ENCODE data around the gene PSMA2. TPM values are rescaled to one million over a fixed set of nuclear protein-coding genes. Genes with fewer than 3 reads are reported as not detected.

The PSMA2 gene
- total and polyA plus RNA-seq, 4 donors = 24.8 to 221 (median 73.8) TPM

DNA sequence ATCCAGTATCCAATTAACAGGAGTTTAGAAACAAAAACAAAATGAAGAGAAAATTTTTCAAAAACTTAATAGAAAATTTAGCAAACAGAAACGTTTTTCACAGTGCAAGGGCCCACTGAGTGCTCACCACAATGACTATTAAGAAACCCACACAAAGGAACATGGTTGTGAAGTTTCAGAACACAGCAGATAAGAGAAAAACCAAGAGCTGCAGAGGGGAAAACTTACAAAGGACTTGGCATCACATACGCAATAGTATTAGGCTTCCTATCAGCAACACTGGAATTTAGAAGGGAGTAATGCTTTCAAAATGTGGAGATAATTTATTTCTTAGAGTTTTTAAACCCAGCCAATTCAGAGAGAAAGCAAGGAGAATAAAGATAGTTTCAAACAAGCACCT is 18.4 kb downstream of the PSMA2 start:
- peaks cover 2 to 32% (median 28%) of the 10 kb centered on the region in 4 donors for H3K4me1 ChIP-seq (ENCODE audit: control insufficient read depth in 4 of 4, insufficient read depth in 4 of 4, low read length in 3 of 4)
- H3K4me3 ChIP-seq (ENCODE audit: low read depth in 1 of 3, low read length in 3 of 3) = no peak overlapping the region
- no peaks in the 10 kb centered on the region for H3K9me3 ChIP-seq (ENCODE audit: control insufficient read depth in 4 of 4, low read length in 3 of 4)
- peaks cover 2 to 27% (median 17%) of the 10 kb centered on the region in 4 donors for H3K36me3 ChIP-seq (ENCODE audit: control insufficient read depth in 4 of 4, insufficient read depth in 3 of 4, low read depth in 1 of 4, low read length in 3 of 4)
- 76% methylated on average over 2 of the region's 2 CpGs for WGBS
- H3K9ac ChIP-seq (ENCODE audit: low read depth in 1 of 2, low read length in 2 of 2) = no peak overlapping the region
- no peaks in the 10 kb centered on the region for H3K27me3 ChIP-seq (ENCODE audit: control insufficient read depth in 4 of 4, insufficient read depth in 4 of 4, low read length in 3 of 4)
- no peak for DNase-seq (ENCODE audit: low spot score)
- no peak overlapping the region for H3K27ac ChIP-seq (ENCODE audit: low read depth in 1 of 2, low read length in 2 of 2)
- TF ChIP-seq, protein P1, sequence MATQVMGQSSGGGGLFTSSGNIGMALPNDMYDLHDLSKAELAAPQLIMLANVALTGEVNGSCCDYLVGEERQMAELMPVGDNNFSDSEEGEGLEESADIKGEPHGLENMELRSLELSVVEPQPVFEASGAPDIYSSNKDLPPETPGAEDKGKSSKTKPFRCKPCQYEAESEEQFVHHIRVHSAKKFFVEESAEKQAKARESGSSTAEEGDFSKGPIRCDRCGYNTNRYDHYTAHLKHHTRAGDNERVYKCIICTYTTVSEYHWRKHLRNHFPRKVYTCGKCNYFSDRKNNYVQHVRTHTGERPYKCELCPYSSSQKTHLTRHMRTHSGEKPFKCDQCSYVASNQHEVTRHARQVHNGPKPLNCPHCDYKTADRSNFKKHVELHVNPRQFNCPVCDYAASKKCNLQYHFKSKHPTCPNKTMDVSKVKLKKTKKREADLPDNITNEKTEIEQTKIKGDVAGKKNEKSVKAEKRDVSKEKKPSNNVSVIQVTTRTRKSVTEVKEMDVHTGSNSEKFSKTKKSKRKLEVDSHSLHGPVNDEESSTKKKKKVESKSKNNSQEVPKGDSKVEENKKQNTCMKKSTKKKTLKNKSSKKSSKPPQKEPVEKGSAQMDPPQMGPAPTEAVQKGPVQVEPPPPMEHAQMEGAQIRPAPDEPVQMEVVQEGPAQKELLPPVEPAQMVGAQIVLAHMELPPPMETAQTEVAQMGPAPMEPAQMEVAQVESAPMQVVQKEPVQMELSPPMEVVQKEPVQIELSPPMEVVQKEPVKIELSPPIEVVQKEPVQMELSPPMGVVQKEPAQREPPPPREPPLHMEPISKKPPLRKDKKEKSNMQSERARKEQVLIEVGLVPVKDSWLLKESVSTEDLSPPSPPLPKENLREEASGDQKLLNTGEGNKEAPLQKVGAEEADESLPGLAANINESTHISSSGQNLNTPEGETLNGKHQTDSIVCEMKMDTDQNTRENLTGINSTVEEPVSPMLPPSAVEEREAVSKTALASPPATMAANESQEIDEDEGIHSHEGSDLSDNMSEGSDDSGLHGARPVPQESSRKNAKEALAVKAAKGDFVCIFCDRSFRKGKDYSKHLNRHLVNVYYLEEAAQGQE (IDR thresholded peaks at IDR 0.05) = no peak
- TF ChIP-seq RAD21 (IDR thresholded peaks at IDR 0.05) (no peak), HNF4A (conservative IDR thresholded peaks at IDR 0.05) (no peak), FOXA1 (IDR thresholded peaks at IDR 0.05) (no peak), FOXA2 (IDR thresholded peaks at IDR 0.05) (no peak), SP1 (IDR thresholded peaks at IDR 0.05) (no peak), EGR1 (IDR thresholded peaks at IDR 0.05; ENCODE audit: low read depth in 2 of 2) (no peak), YY1 (IDR thresholded peaks at IDR 0.05) (no peak), JUND (IDR thresholded peaks at IDR 0.05) (no peak), GABPA (IDR thresholded peaks at IDR 0.05 in 1 of 2, conservative IDR thresholded peaks at IDR 0.05 in 1 of 2) (no peak), RXRA (IDR thresholded peaks at IDR 0.05) (no peak), NR2F2 (IDR thresholded peaks at IDR 0.05) (no peak), TAF1 (conservative IDR thresholded peaks at IDR 0.05) (no peak), HNF4G (IDR thresholded peaks at IDR 0.05) (no peak)
- TF ChIP-seq, protein P2, sequence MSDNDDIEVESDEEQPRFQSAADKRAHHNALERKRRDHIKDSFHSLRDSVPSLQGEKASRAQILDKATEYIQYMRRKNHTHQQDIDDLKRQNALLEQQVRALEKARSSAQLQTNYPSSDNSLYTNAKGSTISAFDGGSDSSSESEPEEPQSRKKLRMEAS (IDR thresholded peaks at IDR 0.05) = no peak
- TF ChIP-seq, protein P3, sequence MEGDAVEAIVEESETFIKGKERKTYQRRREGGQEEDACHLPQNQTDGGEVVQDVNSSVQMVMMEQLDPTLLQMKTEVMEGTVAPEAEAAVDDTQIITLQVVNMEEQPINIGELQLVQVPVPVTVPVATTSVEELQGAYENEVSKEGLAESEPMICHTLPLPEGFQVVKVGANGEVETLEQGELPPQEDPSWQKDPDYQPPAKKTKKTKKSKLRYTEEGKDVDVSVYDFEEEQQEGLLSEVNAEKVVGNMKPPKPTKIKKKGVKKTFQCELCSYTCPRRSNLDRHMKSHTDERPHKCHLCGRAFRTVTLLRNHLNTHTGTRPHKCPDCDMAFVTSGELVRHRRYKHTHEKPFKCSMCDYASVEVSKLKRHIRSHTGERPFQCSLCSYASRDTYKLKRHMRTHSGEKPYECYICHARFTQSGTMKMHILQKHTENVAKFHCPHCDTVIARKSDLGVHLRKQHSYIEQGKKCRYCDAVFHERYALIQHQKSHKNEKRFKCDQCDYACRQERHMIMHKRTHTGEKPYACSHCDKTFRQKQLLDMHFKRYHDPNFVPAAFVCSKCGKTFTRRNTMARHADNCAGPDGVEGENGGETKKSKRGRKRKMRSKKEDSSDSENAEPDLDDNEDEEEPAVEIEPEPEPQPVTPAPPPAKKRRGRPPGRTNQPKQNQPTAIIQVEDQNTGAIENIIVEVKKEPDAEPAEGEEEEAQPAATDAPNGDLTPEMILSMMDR (IDR thresholded peaks at IDR 0.05; ENCODE audit: low read depth, low read length, missing input control) = no peak
- TF ChIP-seq, protein P4, sequence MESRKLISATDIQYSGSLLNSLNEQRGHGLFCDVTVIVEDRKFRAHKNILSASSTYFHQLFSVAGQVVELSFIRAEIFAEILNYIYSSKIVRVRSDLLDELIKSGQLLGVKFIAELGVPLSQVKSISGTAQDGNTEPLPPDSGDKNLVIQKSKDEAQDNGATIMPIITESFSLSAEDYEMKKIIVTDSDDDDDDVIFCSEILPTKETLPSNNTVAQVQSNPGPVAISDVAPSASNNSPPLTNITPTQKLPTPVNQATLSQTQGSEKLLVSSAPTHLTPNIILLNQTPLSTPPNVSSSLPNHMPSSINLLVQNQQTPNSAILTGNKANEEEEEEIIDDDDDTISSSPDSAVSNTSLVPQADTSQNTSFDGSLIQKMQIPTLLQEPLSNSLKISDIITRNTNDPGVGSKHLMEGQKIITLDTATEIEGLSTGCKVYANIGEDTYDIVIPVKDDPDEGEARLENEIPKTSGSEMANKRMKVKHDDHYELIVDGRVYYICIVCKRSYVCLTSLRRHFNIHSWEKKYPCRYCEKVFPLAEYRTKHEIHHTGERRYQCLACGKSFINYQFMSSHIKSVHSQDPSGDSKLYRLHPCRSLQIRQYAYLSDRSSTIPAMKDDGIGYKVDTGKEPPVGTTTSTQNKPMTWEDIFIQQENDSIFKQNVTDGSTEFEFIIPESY (IDR thresholded peaks at IDR 0.05) = no peak
- TF ChIP-seq, protein P5, sequence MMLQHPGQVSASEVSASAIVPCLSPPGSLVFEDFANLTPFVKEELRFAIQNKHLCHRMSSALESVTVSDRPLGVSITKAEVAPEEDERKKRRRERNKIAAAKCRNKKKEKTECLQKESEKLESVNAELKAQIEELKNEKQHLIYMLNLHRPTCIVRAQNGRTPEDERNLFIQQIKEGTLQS (IDR thresholded peaks at IDR 0.05) = no peak
